ENCODE data around the gene DHRSX. TPM values are rescaled to one million over a fixed set of nuclear protein-coding genes. Genes with fewer than 3 reads are reported as not detected.
"Not testable (repeated sequence)": the region's sequence is repeated elsewhere in the genome, so short reads cannot be mapped to it uniquely, and the experiment has no call there.

DHRSX gene
- total RNA-seq, 1 experiment from 2014 or later, result 14.8 TPM

- DNase-seq (ENCODE audit: low spot score), result no peak
Observed at GRCh38 chrX:2360731-2361130, 140.0 kb downstream of the DHRSX start.

GRCh38 chrX:2359522-2359921, 141.3 kb downstream of the DHRSX start:
- not testable (repeated sequence) for DNase-seq (ENCODE audit: low spot score)

GRCh38 chrX:2351999-2352995, 148.5 kb downstream of the DHRSX start:
- no peak for DNase-seq (ENCODE audit: low spot score)

- no peak for DNase-seq (ENCODE audit: low spot score)
Observed at GRCh38 chrX:2351321-2351720, 149.5 kb downstream of the DHRSX start.

- not testable (repeated sequence) for DNase-seq (ENCODE audit: low spot score)
Observed at GRCh38 chrX:2350703-2351102, 150.1 kb downstream of the DHRSX start.

GRCh38 chrX:2350036-2350435, 150.7 kb downstream of the DHRSX start:
- not testable (repeated sequence) for DNase-seq (ENCODE audit: low spot score)

- no peak for DNase-seq (ENCODE audit: low spot score)
Observed at GRCh38 chrX:2348211-2348610, 152.6 kb downstream of the DHRSX start.

GRCh38 chrX:2346158-2346557, 154.6 kb downstream of the DHRSX start:
- DNase-seq (ENCODE audit: low spot score), result no peak

- peak; percentile 3 for DNase-seq (ENCODE audit: low spot score)
Observed at GRCh38 chrX:2345562-2345961, 155.2 kb downstream of the DHRSX start.

- DNase-seq (ENCODE audit: low spot score), result no peak
Observed at GRCh38 chrX:2343413-2343812, 157.4 kb downstream of the DHRSX start.

- no peak for DNase-seq (ENCODE audit: low spot score)
Observed at GRCh38 chrX:2342874-2343273, 157.9 kb downstream of the DHRSX start.

- DNase-seq (ENCODE audit: low spot score), result no peak
Observed at GRCh38 chrX:2342281-2342688, 158.5 kb downstream of the DHRSX start.

- no peak for DNase-seq (ENCODE audit: low spot score)
Observed at GRCh38 chrX:2340991-2341390, 159.8 kb downstream of the DHRSX start.

GRCh38 chrX:2336181-2336580, 164.6 kb downstream of the DHRSX start:
- DNase-seq (ENCODE audit: low spot score), result no peak

- no peak for DNase-seq (ENCODE audit: low spot score)
Observed at GRCh38 chrX:2334237-2334636, 166.5 kb downstream of the DHRSX start.

GRCh38 chrX:2332252-2332651, 168.5 kb downstream of the DHRSX start:
- DNase-seq (ENCODE audit: low spot score), result no peak

GRCh38 chrX:2330910-2331309, 169.9 kb downstream of the DHRSX start:
- DNase-seq (ENCODE audit: low spot score), result no peak

GRCh38 chrX:2330487-2330886, 170.3 kb downstream of the DHRSX start:
- DNase-seq (ENCODE audit: low spot score), result no peak

- no peak for DNase-seq (ENCODE audit: low spot score)
Observed at GRCh38 chrX:2327423-2327822, 173.4 kb downstream of the DHRSX start.

- no peak for DNase-seq (ENCODE audit: low spot score)
Observed at GRCh38 chrX:2325076-2325784, 175.5 kb downstream of the DHRSX start.

- DNase-seq (ENCODE audit: low spot score), result no peak
Observed at GRCh38 chrX:2324151-2324550, 176.6 kb downstream of the DHRSX start.

- no peak for DNase-seq (ENCODE audit: low spot score)
Observed at GRCh38 chrX:2321411-2321810, 179.4 kb downstream of the DHRSX start.

Measured in HT-29 (cell line).